ENCODE data around the gene PCGF3.

- TF ChIP-seq CTCF (IDR thresholded peaks at IDR 0.05): no peak
- TF ChIP-seq POLR2AphosphoS5 (IDR thresholded peaks at IDR 0.05): no peak
Measured at GRCh38 chr4:779555-779954, 73.9 kb downstream of the PCGF3 start.

Measured in esophagus muscularis mucosa (tissue), 3 donors.